Retinal pigment epithelial cell (primary cell): ENCODE data around the gene ZCCHC2.

Experiments used
- DNase-seq: peaks from one replicate; pipeline ENCODE4 v3.0.0-alpha.2; 2010; ENCODE audit warnings: low read depth
- H3K4me3 ChIP-seq: 2 replicates; pipeline ENCODE4 v1.5.1; 2011; ENCODE audit warnings: mild to moderate bottlenecking, low read length, control low read depth, moderate library complexity
- CTCF ChIP-seq: conservative IDR thresholded peaks from 2 replicates; pipeline ENCODE4 v1.5.1; 2011; ENCODE audit warnings: low read depth, low read length, control low read depth, inconsistent platforms

Gene ZCCHC2

GRCh38 chr18:62537042-62537894 lies 14.4 kb downstream of the ZCCHC2 start:
- TF ChIP-seq CTCF: no peak
- H3K4me3 ChIP-seq: no peak overlapping the region
- DNase-seq: no peak

GRCh38 chr18:62537946-62538345 lies 15.1 kb downstream of the ZCCHC2 start:
- DNase-seq: no peak
- no peak for TF ChIP-seq CTCF
- H3K4me3 ChIP-seq: no peak overlapping the region

- H3K4me3 ChIP-seq: no peak overlapping the region
- no peak for DNase-seq
- no peak for TF ChIP-seq CTCF
These were observed 16.1 kb downstream of the ZCCHC2 start for GRCh38 chr18:62538881-62539280.

GRCh38 chr18:62539284-62540165 lies 16.7 kb downstream of the ZCCHC2 start:
- H3K4me3 ChIP-seq: no peak overlapping the region
- TF ChIP-seq CTCF: no peak
- no peak for DNase-seq

GRCh38 chr18:62543021-62543420 lies 20.2 kb downstream of the ZCCHC2 start:
- no peak overlapping the region for H3K4me3 ChIP-seq
- no peak for TF ChIP-seq CTCF
- DNase-seq: no peak

DNA sequence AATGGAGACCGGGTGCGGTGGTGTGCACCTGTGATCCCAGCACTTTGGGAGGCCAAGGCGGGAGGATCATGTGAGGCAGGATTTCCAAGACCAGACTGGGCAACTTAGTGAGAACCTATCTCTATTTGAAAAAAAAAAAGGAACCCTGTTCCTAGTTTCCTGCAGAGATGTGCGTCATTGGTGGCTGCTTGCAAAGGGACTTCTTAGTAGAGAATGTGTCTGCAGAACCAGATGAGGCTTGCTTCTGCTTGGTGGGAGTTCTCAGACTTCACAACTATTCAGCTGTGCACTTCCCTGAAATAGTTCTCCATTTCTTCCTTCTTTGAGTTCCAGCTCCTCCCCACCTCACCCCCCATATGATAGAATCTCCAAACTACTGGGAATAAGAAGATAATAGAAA lies 22.3 kb downstream of the ZCCHC2 start:
- no peak for TF ChIP-seq CTCF
- no peak overlapping the region for H3K4me3 ChIP-seq
- no peak for DNase-seq
